Activated naive CD4-positive, alpha-beta T cell treated with anti-CD3 and anti-CD28 coated beads, Interleukin-2, amount 50 U/mL, for 16 hours (primary cell): Measurements from ENCODE around the gene SOBP.
"Not testable (repeated sequence)": the region's sequence is repeated elsewhere in the genome, so short reads cannot be mapped to it uniquely, and the experiment has no call there.

ENCODE experiments used
- DNase-seq: peaks from one replicate; pipeline ENCODE4 v3.0.0-alpha.2; 2020

SOBP gene

GRCh38 chr6:107524626-107525025 is 34.7 kb downstream of the SOBP start:
- DNase-seq = no peak

- no peak for DNase-seq
Observed at GRCh38 chr6:107531868-107532267, 42.0 kb downstream of the SOBP start.

GRCh38 chr6:107532706-107533105 is 42.8 kb downstream of the SOBP start:
- no peak for DNase-seq

GRCh38 chr6:107533415-107534059 is 43.6 kb downstream of the SOBP start:
- DNase-seq = no peak

- no peak for DNase-seq
Observed at GRCh38 chr6:107534571-107535141, 44.7 kb downstream of the SOBP start.

GRCh38 chr6:107535626-107536025 is 45.7 kb downstream of the SOBP start:
- DNase-seq = no peak

GRCh38 chr6:107536180-107536961 is 46.5 kb downstream of the SOBP start:
- DNase-seq = no peak

- DNase-seq = no peak
Observed at GRCh38 chr6:107537559-107537958, 47.6 kb downstream of the SOBP start.

- no peak for DNase-seq
Observed at GRCh38 chr6:107538856-107539387, 49.0 kb downstream of the SOBP start.

- no peak for DNase-seq
Observed at GRCh38 chr6:107539409-107539808, 49.5 kb downstream of the SOBP start.

- DNase-seq = no peak
Observed at GRCh38 chr6:107539849-107540464, 50.0 kb downstream of the SOBP start.

- no peak for DNase-seq
Observed at GRCh38 chr6:107540465-107540857, 50.5 kb downstream of the SOBP start.

- DNase-seq = no peak
Observed at GRCh38 chr6:107542192-107542668, 52.3 kb downstream of the SOBP start.

GRCh38 chr6:107543088-107543487 is 53.2 kb downstream of the SOBP start:
- DNase-seq = no peak

GRCh38 chr6:107543567-107543966 is 53.6 kb downstream of the SOBP start:
- no peak for DNase-seq

GRCh38 chr6:107545763-107546162 is 55.8 kb downstream of the SOBP start:
- DNase-seq = no peak

- DNase-seq = no peak
Observed at GRCh38 chr6:107546691-107547450, 57.0 kb downstream of the SOBP start.

GRCh38 chr6:107547451-107547840 is 57.5 kb downstream of the SOBP start:
- DNase-seq = no peak

- no peak for DNase-seq
Observed at GRCh38 chr6:107550241-107550840, 60.4 kb downstream of the SOBP start.

- DNase-seq = no peak
Observed at GRCh38 chr6:107550906-107551305, 61.0 kb downstream of the SOBP start.

- not testable (repeated sequence) for DNase-seq
Observed at GRCh38 chr6:107553121-107553520, 63.2 kb downstream of the SOBP start.

GRCh38 chr6:107554326-107554725 is 64.4 kb downstream of the SOBP start:
- DNase-seq = no peak
